Common myeloid progenitor, CD34-positive (primary cell): ENCODE data around the gene RAB10.

Experiments used
- CTCF ChIA-PET: fragments of 350-600 bp; sonication (Branson Sonifier 250); formaldehyde crosslinking; loops from one replicate; lab custom pipeline; 2021; ENCODE audit warnings: antibody characterized with exemption; lab: Charles Lee
- POLR2A ChIA-PET: fragments of 350-600 bp; sonication (Branson Sonifier 250); formaldehyde crosslinking; loops from one replicate; lab custom pipeline; 2021; ENCODE audit warnings: antibody characterized with exemption; lab: Charles Lee
- DNase-seq, 3 donors: peaks; one replicate each; pipeline versions ENCODE4 v3.0.0 to v3.0.0-alpha.2; 2013
- H3K27ac ChIP-seq, 2 experiments: 1 replicate in 1 of 2; 2 replicates in 1 of 2; pipeline ENCODE4 v1.7.0; 2013; ENCODE audit warnings: inconsistent platforms in 2 of 2, low read length in 2 of 2, mild to moderate bottlenecking in 2 of 2, low read depth in 1 of 2, moderate library complexity in 1 of 2; ENCODE audit not compliant: severe bottlenecking in 2 of 2, insufficient read depth in 1 of 2, poor library complexity in 1 of 2
- H3K27me3 ChIP-seq, 5 experiments: replicated peaks in 2 of 5; 1 replicate in 3 of 5; 2 replicates in 2 of 5; pipeline versions ENCODE4 v1.6.1 to v1.7.0; 2013; ENCODE audit warnings: low read length in 4 of 5, mild to moderate bottlenecking in 2 of 5, moderate library complexity in 2 of 5, inconsistent platforms in 1 of 5; ENCODE audit not compliant: insufficient read depth in 5 of 5, control insufficient read depth in 4 of 5
- H3K36me3 ChIP-seq, 4 experiments: 1 replicate in 2 of 4; 2 replicates in 2 of 4; pipeline versions ENCODE4 v1.6.1 to v1.7.0; 2013; ENCODE audit warnings: low read length in 3 of 4, control low read depth in 1 of 4, mild to moderate bottlenecking in 1 of 4; ENCODE audit not compliant: control insufficient read depth in 4 of 4, insufficient read depth in 4 of 4
- H3K4me1 ChIP-seq, 4 experiments: 1 replicate in 3 of 4; 2 replicates in 1 of 4; pipeline versions ENCODE4 v1.6.1 to v1.7.1; 2013; ENCODE audit warnings: low read length in 3 of 4, mild to moderate bottlenecking in 3 of 4, control low read depth in 1 of 4, inconsistent platforms in 1 of 4, moderate library complexity in 1 of 4; ENCODE audit not compliant: control insufficient read depth in 4 of 4, insufficient read depth in 4 of 4; ENCODE audit errors: control extremely low read depth in 1 of 4
- H3K4me3 ChIP-seq, 7 experiments: 1 replicate in 4 of 7; 2 replicates in 3 of 7; pipeline versions ENCODE4 v1.5.1 to v1.7.0; 2013; ENCODE audit warnings: mild to moderate bottlenecking in 7 of 7, low read length in 6 of 7, moderate library complexity in 6 of 7, inconsistent platforms in 2 of 7, low read depth in 2 of 7, control low read depth in 1 of 7; ENCODE audit not compliant: insufficient read depth in 4 of 7, control insufficient read depth in 1 of 7; ENCODE audit errors: extremely low read depth in 1 of 7
- H3K9me3 ChIP-seq, 5 experiments: 1 replicate in 4 of 5; 2 replicates in 1 of 5; pipeline versions ENCODE4 v1.6.1 to v1.7.1; 2013; ENCODE audit warnings: low read length in 4 of 5, mild to moderate bottlenecking in 2 of 5, inconsistent platforms in 1 of 5, low read depth in 1 of 5, moderate library complexity in 1 of 5; ENCODE audit not compliant: control insufficient read depth in 4 of 5, insufficient read depth in 2 of 5; ENCODE audit errors: control extremely low read depth in 1 of 5
- WGBS: methylation state at CpG from one replicate; pipeline ENCODE4 v1.1.5; 2013; ENCODE audit not compliant: insufficient coverage; 5-methylcytosine and 5-hydroxymethylcytosine counted together

The RAB10 gene

DNA sequence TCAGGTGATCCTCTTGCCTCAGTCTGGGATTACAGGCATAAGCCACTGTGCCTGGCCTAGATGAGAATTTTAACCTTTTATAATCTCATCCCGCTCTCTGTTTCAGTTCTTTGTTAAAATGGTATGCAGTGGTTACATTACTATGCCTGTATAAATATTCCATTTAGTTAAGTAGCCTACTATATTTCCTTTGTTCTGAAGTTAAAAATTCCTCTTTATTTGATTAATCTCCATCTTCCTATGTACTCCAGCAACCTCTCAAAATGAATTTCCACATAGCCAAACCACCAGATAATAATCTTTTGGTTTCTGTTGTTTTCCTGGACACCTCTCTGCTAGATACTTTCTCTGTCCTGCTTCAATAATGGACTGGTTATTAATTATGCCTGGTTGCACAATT is 15.8 kb downstream of the RAB10 start:
- peaks cover 0 to 6% (median 1%) of the 10 kb centered on the region in 4 experiments for H3K36me3 ChIP-seq
- 100% methylated on average over 1 of the region's 1 CpG for WGBS
- H3K27ac ChIP-seq, result no peak overlapping the region
- ChIA-PET POLR2A (no interaction called here), CTCF (no interaction called here)
- no peaks in the 10 kb centered on the region for H3K27me3 ChIP-seq
- peak overlapping the region in 1 of 7 experiments; percentile 10 for H3K4me3 ChIP-seq
- no peak for DNase-seq
- no peaks in the 10 kb centered on the region for H3K9me3 ChIP-seq
- peaks cover 0 to 10% (median 2%) of the 10 kb centered on the region in 4 experiments for H3K4me1 ChIP-seq

DNA sequence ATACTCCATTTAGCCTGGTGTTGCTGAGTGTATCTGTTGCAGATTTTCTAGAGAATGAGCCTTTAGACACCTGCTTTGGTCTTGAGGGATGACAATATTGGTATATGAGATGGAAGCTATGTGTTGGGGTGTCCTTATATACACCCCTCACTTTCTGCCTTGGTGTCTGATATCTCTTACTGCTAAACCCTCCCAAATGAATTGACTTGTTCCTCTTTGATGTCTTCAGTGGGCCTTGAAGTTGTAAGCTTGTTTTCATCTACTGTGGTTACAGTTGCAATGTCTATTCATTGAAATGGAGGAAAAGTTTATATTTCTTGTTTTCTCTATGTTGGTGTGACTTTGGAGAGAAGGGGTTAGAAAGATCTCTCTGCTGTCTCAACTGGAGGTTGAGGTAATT is 18.9 kb downstream of the RAB10 start:
- DNase-seq, result no peak
- Histone ChIP-seq H3K27ac (peak overlapping the region in 1 of 2 experiments; percentile 21), H3K9me3 (no peaks in the 10 kb centered on the region), H3K4me3 (no peak overlapping the region), H3K36me3 (peaks cover 0 to 3% (median 2%) of the 10 kb centered on the region in 4 experiments), H3K4me1 (peaks cover 0 to 8% (median 3%) of the 10 kb centered on the region in 4 experiments), H3K27me3 (no peaks in the 10 kb centered on the region)
- POLR2A ChIA-PET, result no interaction called here
- CTCF ChIA-PET, result interaction anchor here (0.7 kb wide), 1 partner anchor 13 kb away, joined by 3 read pairs; no protein-coding TSS in a partner anchor

DNA sequence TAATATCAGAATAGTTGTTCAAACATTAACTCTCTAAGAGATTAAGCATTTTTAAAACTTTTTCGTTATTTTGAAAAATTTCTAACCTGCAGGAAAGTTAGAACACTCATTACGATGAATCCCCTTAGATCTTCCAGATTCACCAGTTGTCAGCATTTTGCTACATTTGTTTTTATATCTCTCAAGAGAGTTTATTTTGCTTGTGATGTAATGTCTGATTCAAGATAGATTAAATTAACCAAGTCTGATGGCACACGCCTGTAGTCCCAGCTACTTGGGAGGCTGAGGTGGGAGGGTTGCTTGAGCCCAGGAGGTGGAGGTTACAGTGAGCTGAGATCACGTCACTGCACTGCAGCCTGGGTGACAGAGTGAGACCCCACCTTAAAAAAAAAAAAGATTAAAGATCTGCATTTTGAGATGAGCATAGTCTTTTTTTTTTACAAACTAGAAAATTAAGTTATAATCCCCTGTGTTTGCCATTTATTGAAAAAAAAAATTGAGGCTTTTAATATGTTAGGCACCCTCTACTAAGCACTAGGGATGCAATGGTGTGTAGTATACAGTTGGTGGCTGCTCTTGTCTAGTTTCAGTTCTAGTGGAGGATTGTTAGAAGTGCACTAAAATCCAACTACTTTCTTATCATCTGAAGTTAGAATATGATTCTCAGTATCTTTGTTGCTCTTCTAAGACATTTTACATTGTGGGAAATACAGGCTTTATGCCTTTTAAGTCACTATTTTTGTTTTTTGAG is 20.9 kb downstream of the RAB10 start:
- WGBS, result 100% methylated on average over 1 of the region's 4 CpGs

DNA sequence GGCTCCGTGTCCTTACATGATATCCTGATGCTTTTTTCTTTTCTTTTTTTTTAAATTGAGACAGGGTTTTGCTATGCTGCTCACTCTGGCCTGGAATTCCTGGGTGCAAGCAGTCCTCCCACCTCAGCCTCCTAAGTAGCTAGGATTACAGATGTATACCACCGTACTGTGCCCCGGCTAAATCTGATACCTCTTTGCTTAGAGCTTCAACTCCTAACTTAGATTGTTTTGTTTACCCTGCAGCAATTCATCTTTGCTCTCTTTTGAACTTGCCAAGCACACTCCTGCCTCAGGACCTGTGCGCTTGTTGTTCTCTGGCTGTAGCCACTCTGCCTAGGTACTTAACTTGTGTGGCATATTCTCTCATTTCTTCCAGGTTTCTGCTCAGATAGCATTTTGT is 24.5 kb downstream of the RAB10 start:
- 95% methylated on average over 4 of the region's 4 CpGs for WGBS
- Histone ChIP-seq H3K9me3 (no peaks in the 10 kb centered on the region), H3K36me3 (peaks cover 0 to 9% (median 3%) of the 10 kb centered on the region in 4 experiments), H3K27me3 (no peaks in the 10 kb centered on the region), H3K4me1 (peaks cover 0 to 7% (median 0%) of the 10 kb centered on the region in 4 experiments), H3K4me3 (no peak overlapping the region), H3K27ac (no peak overlapping the region)
- ChIA-PET POLR2A (interaction anchor here (0.6 kb wide), 1 partner anchor 20 kb away, joined by 4 read pairs; no protein-coding TSS in a partner anchor), CTCF (interaction anchor here (0.7 kb wide), 1 partner anchor 52 kb away, joined by 4 read pairs; no protein-coding TSS in a partner anchor)
- no peak for DNase-seq

More for the DNA sequence above, 20.9 kb downstream of the RAB10 start:
- H3K4me1 ChIP-seq, result peaks cover 0 to 7% (median 4%) of the 10 kb centered on the region in 4 experiments
- no peaks in the 10 kb centered on the region for H3K9me3 ChIP-seq
- H3K27ac ChIP-seq, result no peak overlapping the region
- H3K36me3 ChIP-seq, result peaks cover 0 to 3% (median 2%) of the 10 kb centered on the region in 4 experiments
- ChIA-PET POLR2A (no interaction called here), CTCF (no interaction called here)
- DNase-seq, result peak in 1 of 3 donors; percentile 22
- H3K27me3 ChIP-seq, result no peaks in the 10 kb centered on the region
- H3K4me3 ChIP-seq, result no peak overlapping the region

DNA sequence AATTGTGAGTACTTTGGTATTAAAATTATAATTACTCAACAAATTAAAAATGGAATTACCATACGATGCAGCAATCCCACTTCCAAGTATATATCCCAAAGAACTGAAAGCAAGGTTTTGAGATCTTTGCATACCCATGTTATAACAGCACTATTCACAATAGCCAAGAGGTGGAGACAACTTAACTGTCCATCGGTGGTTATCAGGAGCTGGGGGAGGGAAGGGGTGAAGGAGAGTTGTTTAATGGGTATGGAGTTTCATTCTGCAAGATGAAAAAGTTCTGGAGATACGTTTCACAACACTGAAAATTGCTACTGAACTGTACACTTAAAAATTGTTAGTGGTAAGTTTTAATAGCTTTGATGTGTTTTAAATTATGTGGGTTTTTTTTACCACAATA is 25.7 kb downstream of the RAB10 start:
- Histone ChIP-seq H3K27me3 (no peaks in the 10 kb centered on the region), H3K36me3 (peaks cover 0 to 9% (median 4%) of the 10 kb centered on the region in 4 experiments), H3K9me3 (no peaks in the 10 kb centered on the region), H3K27ac (no peak overlapping the region), H3K4me1 (peaks cover 0 to 7% (median 0%) of the 10 kb centered on the region in 4 experiments), H3K4me3 (no peak overlapping the region)
- no CpG with 5 or more reads among the region's 3 CpGs for WGBS
- POLR2A ChIA-PET, result interaction anchor here (0.8 kb wide), 1 partner anchor 18 kb away, joined by 3 read pairs; no protein-coding TSS in a partner anchor
- CTCF ChIA-PET, result interaction anchor here (0.8 to 1.6 kb wide), 4 partner anchors 9 to 48 kb away, joined by 3 to 4 read pairs (median 4); no protein-coding TSS in a partner anchor
- DNase-seq, result no peak

DNA sequence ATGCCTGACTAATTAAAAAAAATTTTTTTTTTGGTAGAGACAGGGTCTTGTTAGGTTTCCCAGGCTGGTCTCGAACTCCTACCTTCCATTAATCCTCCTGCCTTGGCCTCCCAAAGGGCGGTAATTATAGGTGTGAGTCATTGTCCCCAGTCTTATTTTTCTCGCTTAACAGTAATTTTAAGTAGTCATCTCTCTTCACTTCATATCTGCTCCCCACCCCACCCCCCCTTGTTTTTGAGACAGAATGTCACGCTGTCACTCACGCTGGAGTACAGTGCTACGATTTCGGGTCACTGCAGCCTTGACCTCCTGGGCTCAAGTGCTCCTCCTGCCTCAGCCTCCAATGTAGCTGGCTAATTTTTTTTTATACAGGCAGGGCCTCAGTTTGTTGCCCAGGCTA is 27.7 kb downstream of the RAB10 start:
- 75% methylated on average over 4 of the region's 7 CpGs for WGBS
- Histone ChIP-seq H3K27ac (no peak overlapping the region), H3K4me3 (no peak overlapping the region), H3K36me3 (peaks cover 0 to 9% (median 3%) of the 10 kb centered on the region in 4 experiments), H3K27me3 (no peaks in the 10 kb centered on the region), H3K4me1 (peaks cover 0 to 20% (median 3%) of the 10 kb centered on the region in 4 experiments), H3K9me3 (no peaks in the 10 kb centered on the region)
- ChIA-PET POLR2A (no interaction called here), CTCF (interaction anchor here (0.7 to 1.6 kb wide), 3 partner anchors 10 to 58 kb away, joined by 3 to 4 read pairs (median 4); no protein-coding TSS in a partner anchor)
- DNase-seq, result no peak

DNA sequence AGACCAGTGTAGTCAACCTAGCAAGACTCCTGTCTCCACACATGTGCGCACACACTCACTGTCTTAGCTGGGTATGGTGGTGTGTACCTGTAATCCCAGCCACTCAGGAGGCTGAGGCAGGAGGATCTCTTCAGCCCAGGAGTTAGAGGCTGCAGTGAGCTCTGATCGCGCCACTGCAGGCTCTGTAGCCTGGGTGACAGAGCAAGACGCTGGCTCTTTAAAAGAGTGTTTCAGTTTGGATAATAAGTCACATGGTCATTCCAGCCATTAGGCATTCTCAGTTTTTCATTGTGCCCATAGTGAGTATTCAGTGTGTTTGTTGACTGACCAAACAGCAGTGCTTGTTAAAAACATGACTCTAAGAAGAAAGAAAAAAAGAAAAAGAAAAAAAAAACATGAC is 31.0 kb downstream of the RAB10 start:
- Histone ChIP-seq H3K36me3 (peaks cover 0 to 7% (median 2%) of the 10 kb centered on the region in 4 experiments), H3K4me1 (peaks cover 7 to 44% (median 20%) of the 10 kb centered on the region in 4 experiments), H3K9me3 (no peaks in the 10 kb centered on the region), H3K4me3 (no peak overlapping the region), H3K27ac (peak overlapping the region in 1 of 2 experiments; percentile 16), H3K27me3 (no peaks in the 10 kb centered on the region)
- no peak for DNase-seq
- ChIA-PET CTCF (interaction anchor here (1.3 to 1.9 kb wide), 2 partner anchors 23 to 74 kb away, joined by 3 to 4 read pairs; no protein-coding TSS in a partner anchor), POLR2A (interaction anchor here (0.7 kb wide), 1 partner anchor 62 kb away, joined by 5 read pairs; no protein-coding TSS in a partner anchor)
- WGBS, result 93% methylated on average over 3 of the region's 4 CpGs
